GM12873 (cell line): Measurements from ENCODE around the gene SUPV3L1.

Experiments
- CTCF ChIP-seq: IDR thresholded peaks from 2 replicates; pipeline ENCODE4 v1.5.1; 2012; ENCODE audit warnings: low read depth, mild to moderate bottlenecking, moderate library complexity, low read length, control low read depth; ENCODE audit not compliant: insufficient read depth; ENCODE audit errors: missing control alignments

Gene SUPV3L1

GRCh38 chr10:69179743-69180524 lies at the start of gene SUPV3L1:
Gene SUPV3L1, plus strand, starts transcription at chr10:69180234. Its CDS starts 58 bp downstream, at chr10:69180292.
- no peak for TF ChIP-seq CTCF

DNA sequence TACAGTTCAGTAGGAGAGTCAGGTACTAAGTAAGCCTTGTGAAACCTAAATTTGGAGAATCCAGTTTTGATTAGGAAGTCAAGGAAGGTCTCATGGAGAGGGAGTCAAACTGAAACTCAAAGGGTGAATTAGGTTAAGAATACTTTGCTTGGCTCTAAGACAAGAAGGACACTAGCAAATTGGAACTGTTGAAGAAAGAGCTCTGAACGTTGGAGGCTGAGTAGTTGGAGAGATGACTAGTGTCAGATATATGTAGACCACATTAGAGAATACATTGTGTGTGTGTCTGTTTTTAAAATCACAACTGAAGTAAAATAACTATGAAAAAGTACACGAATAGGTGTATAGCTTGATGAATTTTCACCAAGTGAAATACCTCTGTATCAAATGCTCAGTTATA lies 49.8 kb upstream of the SUPV3L1 start:
- TF ChIP-seq CTCF = no peak

GRCh38 chr10:69139961-69140360 lies 40.1 kb upstream of the SUPV3L1 start:
- no peak for TF ChIP-seq CTCF

- TF ChIP-seq CTCF = no peak
Observed at GRCh38 chr10:69141304-69141703, 38.7 kb upstream of the SUPV3L1 start.

DNA sequence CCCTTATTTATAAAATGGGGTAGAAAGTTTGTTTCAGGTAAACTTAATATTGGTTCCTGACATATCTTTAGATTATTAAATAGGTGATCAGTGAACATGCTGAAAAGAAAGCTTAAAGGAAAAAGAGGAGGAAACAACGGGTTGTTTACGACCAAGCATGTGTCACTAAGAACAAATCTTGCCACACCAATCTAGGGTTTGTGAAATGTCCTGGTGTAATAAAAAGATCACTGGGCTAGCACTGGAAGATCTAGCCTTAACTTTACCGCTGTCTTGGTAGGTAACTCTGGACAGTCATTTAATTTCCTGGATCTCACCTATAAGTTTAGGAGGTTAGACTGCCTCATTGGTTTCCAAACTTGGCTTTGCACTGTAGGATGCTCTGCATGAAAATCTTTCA lies 37.1 kb upstream of the SUPV3L1 start:
- TF ChIP-seq CTCF = no peak

GRCh38 chr10:69145329-69145728 lies 34.7 kb upstream of the SUPV3L1 start:
- TF ChIP-seq CTCF = no peak

DNA sequence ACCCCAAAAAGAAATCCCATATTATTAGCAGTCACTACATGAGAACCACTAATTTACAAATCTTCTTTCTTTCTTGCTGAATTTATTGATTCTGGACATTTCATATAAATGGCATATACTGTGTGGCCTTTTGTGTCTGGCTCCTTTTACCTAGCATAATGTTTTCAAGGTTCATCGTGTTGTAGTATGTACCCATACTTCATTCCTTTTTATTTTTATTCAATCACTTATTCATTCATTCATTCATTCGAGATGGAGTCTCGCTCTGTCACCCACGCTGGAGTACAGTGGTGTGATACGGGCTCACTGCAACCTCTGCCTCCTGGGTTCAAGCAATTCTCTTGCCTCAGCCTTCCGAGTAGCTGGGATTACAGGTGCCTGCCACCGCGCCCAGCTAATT lies 34.2 kb upstream of the SUPV3L1 start:
- TF ChIP-seq CTCF = no peak

DNA sequence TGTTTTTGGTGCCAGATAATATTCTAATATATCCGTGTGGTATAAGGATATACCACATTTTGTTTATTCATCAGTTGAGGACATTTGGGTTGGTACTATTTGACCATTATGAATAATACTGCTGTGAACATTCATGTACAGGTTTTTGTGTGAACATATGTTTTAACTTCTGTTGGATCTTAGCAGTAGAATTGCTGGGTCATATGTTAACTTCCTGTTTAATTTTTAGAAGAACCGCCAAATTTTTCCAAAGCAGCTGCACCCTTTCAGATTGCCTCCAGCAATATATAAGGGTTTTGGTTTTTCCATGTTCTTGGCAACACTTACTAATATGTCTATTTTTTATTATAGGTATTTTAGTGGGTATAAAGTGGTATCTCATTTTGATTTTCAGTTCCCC lies 33.3 kb upstream of the SUPV3L1 start:
- TF ChIP-seq CTCF = no peak
